HepG2 (cell line): ENCODE measurements around the gene TANGO6. TPM values are rescaled to one million over a fixed set of nuclear protein-coding genes. Genes with fewer than 3 reads are reported as not detected.

ENCODE experiments used
- ARID4A ChIP-seq: sonication (generic); formaldehyde crosslinking; IDR thresholded peaks from 2 replicates; pipeline ENCODE4 v1.5.0; 2020; ENCODE audit warnings: mild to moderate bottlenecking, missing genetic modification reagents, borderline replicate concordance
- FOXA1 ChIP-seq, 2 experiments: fragments of 450-650 bp in 1 of 2; sonication (generic) in 1 of 2; formaldehyde crosslinking in 1 of 2; IDR thresholded peaks; 2 replicates each; pipeline versions ENCODE4 v1.4.0 to v1.6.1; 2016 to 2020; ENCODE audit warnings: missing genetic modification reagents in 1 of 2
- FOXO1 ChIP-seq: sonication (generic); formaldehyde crosslinking; IDR thresholded peaks from 2 replicates; pipeline ENCODE4 v1.4.0; 2020; ENCODE audit warnings: missing genetic modification reagents
- HNRNPL ChIP-seq: fragments of 200-400 bp; formaldehyde crosslinking; IDR thresholded peaks from 2 replicates; pipeline ENCODE4 v1.6.1; 2017; ENCODE audit warnings: mild to moderate bottlenecking, low read depth, low read length
- IKZF5 ChIP-seq: IDR thresholded peaks from 2 replicates; pipeline ENCODE4 v1.6.1; 2018; ENCODE audit warnings: missing genetic modification reagents, mild to moderate bottlenecking, missing compliant biosample characterization
- KMT2B ChIP-seq: IDR thresholded peaks from 2 replicates; pipeline ENCODE4 v1.6.1; 2016; ENCODE audit warnings: missing genetic modification reagents, missing compliant biosample characterization
- LBX2 ChIP-seq: sonication (generic); formaldehyde crosslinking; IDR thresholded peaks from 2 replicates; pipeline ENCODE4 v1.5.0; 2020; ENCODE audit warnings: missing genetic modification reagents, mild to moderate bottlenecking, borderline replicate concordance
- NFE2L1 ChIP-seq: sonication (generic); formaldehyde crosslinking; IDR thresholded peaks from 2 replicates; pipeline ENCODE4 v1.4.0; 2020; ENCODE audit warnings: missing genetic modification reagents, mild to moderate bottlenecking, borderline replicate concordance
- NFIB ChIP-seq: sonication (generic); formaldehyde crosslinking; IDR thresholded peaks from 2 replicates; pipeline ENCODE4 v1.9.0; 2021; ENCODE audit warnings: missing genetic modification reagents, mild to moderate bottlenecking, borderline replicate concordance
- NFKB2 ChIP-seq: sonication (generic); formaldehyde crosslinking; IDR thresholded peaks from 2 replicates; pipeline ENCODE4 v1.4.0; 2020; ENCODE audit warnings: missing genetic modification reagents, borderline replicate concordance
- TFDP1 ChIP-seq: IDR thresholded peaks from 2 replicates; pipeline ENCODE4 v1.6.1; 2016; ENCODE audit warnings: missing compliant biosample characterization, missing genetic modification reagents, borderline replicate concordance
- ZNF609 ChIP-seq: sonication (generic); formaldehyde crosslinking; IDR thresholded peaks from 2 replicates; pipeline ENCODE4 v1.4.0; 2020; ENCODE audit warnings: mild to moderate bottlenecking, missing genetic modification reagents, borderline replicate concordance
- polyA plus RNA-seq, 8 experiments: library from polyadenylated mRNA; depleted of rRNA in 3 of 8; stranded (reverse) in 7 of 8; unstranded in 1 of 8; fragments of >200 nt; fragmentation: Illumina TruSeq in 4 of 8; extraction: Trizol in 4 of 8; gene quantifications; 2 replicates each; pipeline versions ENCODE4 v1.2.1 to v1.2.3, GENCODE V29; 2011 to 2016; ENCODE audit warnings: low read depth in 4 of 8, missing spikeins in 1 of 8, mixed read lengths in 1 of 8; ENCODE audit not compliant: insufficient read depth in 1 of 8
- total RNA-seq, 5 experiments: library from RNA; depleted of rRNA; stranded (reverse); fragments of >200 nt; fragmentation: Illumina TruSeq; extraction: Trizol; gene quantifications; 2 replicates each; pipeline ENCODE4 v1.2.3, GENCODE V29; 2016; ENCODE audit warnings: low read depth in 1 of 5
- TF ChIP-seq, protein P1 (sequence below): sonication (generic); formaldehyde crosslinking; IDR thresholded peaks from 2 replicates; pipeline ENCODE4 v1.4.0; 2020; ENCODE audit warnings: missing genetic modification reagents, borderline replicate concordance

TANGO6 gene
- total and polyA plus RNA-seq, 2 of the 13 experiments (the other 11 are each of a cell fraction or from before 2014, with no cell fraction given), result 7.2 to 13.3 TPM

DNA sequence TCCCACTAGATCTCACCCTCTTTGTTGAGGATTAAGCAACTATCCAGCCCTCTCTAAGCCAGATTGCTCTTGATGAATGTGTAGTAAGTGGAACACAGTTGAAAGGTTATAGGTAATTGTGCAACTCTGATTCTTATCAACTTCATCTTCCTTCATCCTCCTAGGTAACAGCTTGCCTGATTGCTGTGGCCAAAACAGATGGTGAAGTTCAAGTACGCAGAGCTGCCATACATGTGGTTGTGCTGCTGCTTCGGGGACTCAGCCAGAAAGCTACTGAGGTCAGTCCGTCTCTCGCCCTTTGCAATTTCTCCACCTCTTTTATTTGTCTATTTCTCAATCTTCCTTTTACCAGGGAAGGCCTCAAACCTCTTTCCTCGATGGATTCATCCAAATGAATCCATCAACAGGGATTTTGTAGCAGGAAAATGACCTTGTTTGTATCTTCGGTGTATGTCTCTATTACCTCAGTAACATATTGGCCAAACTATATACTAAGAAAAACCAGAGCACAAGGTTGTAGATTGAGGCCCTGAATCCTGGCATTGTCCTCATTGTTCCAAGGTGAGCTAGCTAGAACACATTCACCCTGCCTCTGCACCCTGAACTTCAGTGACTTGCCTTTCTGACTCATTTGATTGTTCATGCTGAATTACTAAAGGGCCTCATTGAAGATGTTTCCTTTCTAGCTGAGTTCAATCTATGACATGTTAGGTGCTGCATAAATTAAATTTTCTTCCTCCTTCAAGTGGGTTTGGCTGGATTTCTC lies 197.0 kb downstream of the TANGO6 start (continued):
- TF ChIP-seq, protein P1, sequence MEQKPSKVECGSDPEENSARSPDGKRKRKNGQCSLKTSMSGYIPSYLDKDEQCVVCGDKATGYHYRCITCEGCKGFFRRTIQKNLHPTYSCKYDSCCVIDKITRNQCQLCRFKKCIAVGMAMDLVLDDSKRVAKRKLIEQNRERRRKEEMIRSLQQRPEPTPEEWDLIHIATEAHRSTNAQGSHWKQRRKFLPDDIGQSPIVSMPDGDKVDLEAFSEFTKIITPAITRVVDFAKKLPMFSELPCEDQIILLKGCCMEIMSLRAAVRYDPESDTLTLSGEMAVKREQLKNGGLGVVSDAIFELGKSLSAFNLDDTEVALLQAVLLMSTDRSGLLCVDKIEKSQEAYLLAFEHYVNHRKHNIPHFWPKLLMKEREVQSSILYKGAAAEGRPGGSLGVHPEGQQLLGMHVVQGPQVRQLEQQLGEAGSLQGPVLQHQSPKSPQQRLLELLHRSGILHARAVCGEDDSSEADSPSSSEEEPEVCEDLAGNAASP (CRISPR knock-in tag), result peak; percentile 69
- TF ChIP-seq ZNF609 (CRISPR knock-in tag) (peak; percentile 57; the same call in 1 of the 2 replicates), FOXA1 (IDR thresholded peaks at IDR 0.05) (no peak), FOXA1 (CRISPR knock-in tag; IDR thresholded peaks at IDR 0.05) (peak; percentile 55), ARID4A (peak; percentile 50; the same call in 1 of the 2 replicates), IKZF5 (CRISPR knock-in tag) (peak; percentile 48; the same call in 1 of the 2 replicates), KMT2B (CRISPR knock-in tag) (peak; percentile 63), TFDP1 (peak; percentile 14; the same call in 1 of the 2 replicates), NFE2L1 (no peak), NFKB2 (CRISPR knock-in tag) (no peak), NFIB (CRISPR knock-in tag) (no peak), LBX2 (no peak), HNRNPL (no peak), FOXO1 (CRISPR knock-in tag) (peak; percentile 56; the same call in 1 of the 2 replicates)
